T-cell (primary cell): ENCODE results near the gene DPEP2. TPM values are rescaled to one million over a fixed set of nuclear protein-coding genes. Genes with fewer than 3 reads are reported as not detected.
"Not testable (repeated sequence)": the region's sequence is repeated elsewhere in the genome, so short reads cannot be mapped to it uniquely, and the experiment has no call there.

ENCODE experiments used
- ATAC-seq, 4 experiments: fragments of 200-7000 bp in 3 of 4; fragments of 150-1000 bp in 1 of 4; cut with Tn5 transposase; replicated peaks in 1 of 4; 1 replicate in 3 of 4; 2 replicates in 1 of 4; pipeline ENCODE4 v1.10.0; 2021; ENCODE audit warnings: moderate library complexity in 3 of 4, mild to moderate bottlenecking in 2 of 4, moderate number of reproducible peaks in 1 of 4
- CTCF ChIA-PET, 2 donors: fragments of 300-600 bp; sonication (Branson Sonifier 250); formaldehyde crosslinking; loops; one replicate each; lab custom pipeline; 2022; ENCODE audit warnings: antibody characterized with exemption in 2 of 2; lab: Charles Lee
- POLR2A ChIA-PET, 2 donors: fragments of 300-600 bp; sonication (Branson Sonifier 250); formaldehyde crosslinking; loops; one replicate each; lab custom pipeline; 2022; ENCODE audit warnings: antibody characterized with exemption in 2 of 2; lab: Charles Lee
- DNase-seq, 35 experiments: peaks; one replicate each; pipeline versions ENCODE4 v3.0.0 to v3.0.0-alpha.2; 2013 to 2023
- H3K27ac ChIP-seq: one replicate; pipeline ENCODE4 v1.5.1; 2013; ENCODE audit warnings: low read length
- H3K27me3 ChIP-seq, 2 experiments: replicated peaks in 1 of 2; 1 replicate in 1 of 2; 2 replicates in 1 of 2; pipeline versions ENCODE4 v1.6.1 to v1.7.0; 2013; ENCODE audit warnings: low read length in 1 of 2, mixed read lengths in 1 of 2; ENCODE audit not compliant: control insufficient read depth in 2 of 2, insufficient read depth in 2 of 2; ENCODE audit errors: extremely low read depth in 1 of 2
- H3K36me3 ChIP-seq, 2 donors: 1 replicate in 1 of 2; 2 replicates in 1 of 2; pipeline versions ENCODE4 v1.6.1 to v1.7.0; 2013; ENCODE audit warnings: low read length in 1 of 2; ENCODE audit not compliant: control insufficient read depth in 2 of 2, insufficient read depth in 1 of 2; ENCODE audit errors: extremely low read depth in 1 of 2
- H3K4me1 ChIP-seq, 2 experiments: 1 replicate in 1 of 2; 2 replicates in 1 of 2; pipeline versions ENCODE4 v1.6.1 to v1.7.0; 2013; ENCODE audit warnings: low read length in 2 of 2, mixed read lengths in 1 of 2; ENCODE audit not compliant: insufficient read depth in 2 of 2, control insufficient read depth in 1 of 2; ENCODE audit errors: extremely low read depth in 1 of 2
- H3K4me3 ChIP-seq, 2 donors: 1 replicate in 1 of 2; 2 replicates in 1 of 2; pipeline versions ENCODE4 v1.5.1 to v1.7.0; 2013; ENCODE audit warnings: mild to moderate bottlenecking in 2 of 2, low read length in 1 of 2, moderate library complexity in 1 of 2; ENCODE audit not compliant: control insufficient read depth in 1 of 2; ENCODE audit errors: extremely low read depth in 1 of 2
- H3K9me3 ChIP-seq: 2 replicates; pipeline ENCODE4 v1.7.0; 2013
- H3K27ac Mint-ChIP-seq, 2 donors: one replicate each; pipeline ENCODE4 v1.8.0; 2020 to 2021; ENCODE audit warnings: mild to moderate bottlenecking in 2 of 2, mixed read lengths in 2 of 2
- H3K27me3 Mint-ChIP-seq, 2 donors: one replicate each; pipeline ENCODE4 v1.8.0; 2021 to 2022; ENCODE audit warnings: mixed read lengths in 2 of 2
- H3K36me3 Mint-ChIP-seq: one replicate; pipeline ENCODE4 v1.8.0; 2021; ENCODE audit warnings: mixed read lengths
- H3K4me1 Mint-ChIP-seq, 3 donors: one replicate each; pipeline ENCODE4 v1.8.0; 2020 to 2022; ENCODE audit warnings: mixed read lengths in 3 of 3, mild to moderate bottlenecking in 1 of 3
- H3K4me3 Mint-ChIP-seq, 3 donors: one replicate each; pipeline ENCODE4 v1.8.0; 2020 to 2022; ENCODE audit warnings: mild to moderate bottlenecking in 3 of 3, mixed read lengths in 3 of 3, moderate library complexity in 3 of 3
- H3K9me3 Mint-ChIP-seq, 3 donors: one replicate each; pipeline ENCODE4 v1.8.0; 2020 to 2022; ENCODE audit warnings: mixed read lengths in 3 of 3
- WGBS: methylation state at CpG from one replicate; pipeline ENCODE4 v1.1.5; 2013; ENCODE audit warnings: missing lambda C conversion rate; ENCODE audit not compliant: insufficient coverage; 5-methylcytosine and 5-hydroxymethylcytosine counted together
- total RNA-seq, 35 experiments: library from RNA in 6 of 35; stranded (reverse) in 6 of 35; fragments of 120-200 nt in 1 of 35; gene quantifications; one replicate each; pipeline versions ENCODE4 v1.2.1 to v1.2.4 and lab custom pipeline; 2013 to 2026

The DPEP2 gene
- total RNA-seq, 5 donors from 2014 or later (not counting 1 experiment from before 2014, with no cell fraction given) = 51.5 to 122 (median 100) TPM

DNA sequence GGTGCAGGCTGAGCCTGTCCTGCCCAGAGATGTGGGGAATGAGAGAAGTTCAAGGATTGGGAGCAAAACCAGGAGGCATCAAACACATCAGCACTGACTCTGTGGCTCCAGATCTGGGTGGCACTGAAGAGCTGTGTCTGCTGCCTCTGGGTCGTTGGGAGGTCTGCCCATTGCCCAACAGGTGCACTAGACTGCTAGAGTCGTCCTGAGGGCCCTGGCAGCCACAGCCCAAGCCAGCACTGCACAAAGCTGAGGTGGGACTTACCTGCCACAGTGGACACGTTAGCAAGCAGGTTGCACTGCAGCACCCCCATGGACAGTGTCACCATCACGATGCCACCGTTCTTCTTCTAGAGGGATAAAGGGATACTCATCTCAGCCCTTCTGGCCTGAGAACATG is 22.3 kb downstream of the DPEP2 start:
- ChIA-PET CTCF (no interaction called here), POLR2A (no interaction called here)
- DNase-seq = no peak
- no peak overlapping the region for H3K27ac ChIP-seq
- no peaks in the 10 kb centered on the region for H3K4me1 Mint-ChIP-seq
- H3K4me3 ChIP-seq = no peak overlapping the region
- no peaks in the 10 kb centered on the region for H3K36me3 Mint-ChIP-seq
- no peak overlapping the region for H3K4me3 Mint-ChIP-seq
- no peaks in the 10 kb centered on the region for H3K9me3 ChIP-seq
- H3K27me3 ChIP-seq = peaks cover 0 to 17% of the 10 kb centered on the region in 2 experiments
- H3K36me3 ChIP-seq = no peaks in the 10 kb centered on the region
- no peaks in the 10 kb centered on the region for H3K4me1 ChIP-seq
- H3K9me3 Mint-ChIP-seq = no peaks in the 10 kb centered on the region
- ATAC-seq = no peak
- H3K27ac Mint-ChIP-seq = no peak overlapping the region
- peaks cover 0 to 1% of the 10 kb centered on the region in 2 donors for H3K27me3 Mint-ChIP-seq
- 77% methylated on average over 4 of the region's 5 CpGs for WGBS

DNA sequence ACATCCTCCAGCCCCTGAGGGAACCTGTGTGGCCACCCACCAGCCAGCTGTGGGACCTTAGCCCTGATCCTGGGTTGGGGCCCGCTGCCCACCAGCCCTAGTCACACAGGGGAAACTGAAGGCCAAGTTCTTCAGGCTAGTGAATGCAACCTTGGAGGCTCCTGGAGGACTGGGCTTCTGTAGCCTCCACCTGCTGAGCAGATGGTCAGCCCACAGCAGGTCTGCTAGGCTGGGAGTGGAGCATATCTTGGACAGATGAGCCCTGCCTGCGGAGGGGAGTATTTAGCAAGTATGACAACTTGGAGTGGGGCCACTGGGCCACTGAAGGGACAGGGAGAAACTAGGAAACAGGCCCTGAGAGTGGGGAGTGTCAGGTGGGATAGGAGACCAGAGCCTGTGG is 23.1 kb downstream of the DPEP2 start:
- H3K4me3 Mint-ChIP-seq = no peak overlapping the region
- Histone ChIP-seq H3K4me3 (no peak overlapping the region), H3K4me1 (no peaks in the 10 kb centered on the region), H3K27me3 (peaks cover 0 to 17% of the 10 kb centered on the region in 2 experiments), H3K9me3 (no peaks in the 10 kb centered on the region), H3K36me3 (no peaks in the 10 kb centered on the region), H3K27ac (no peak overlapping the region)
- H3K27ac Mint-ChIP-seq = peak overlapping the region in 1 of 2 donors; percentile 39
- H3K4me1 Mint-ChIP-seq = no peaks in the 10 kb centered on the region
- no peaks in the 10 kb centered on the region for H3K36me3 Mint-ChIP-seq
- DNase-seq = no peak
- 85% methylated on average over 2 of the region's 2 CpGs for WGBS
- ChIA-PET POLR2A (no interaction called here), CTCF (no interaction called here)
- no peaks in the 10 kb centered on the region for H3K9me3 Mint-ChIP-seq
- H3K27me3 Mint-ChIP-seq = peaks cover 0 to 1% of the 10 kb centered on the region in 2 donors
- no peak for ATAC-seq

GRCh38 chr16:67975321-67976105 is 23.8 kb downstream of the DPEP2 start:
- no peaks in the 10 kb centered on the region for H3K4me1 ChIP-seq
- peaks cover 0 to 17% of the 10 kb centered on the region in 2 experiments for H3K27me3 ChIP-seq
- ATAC-seq (no peak), DNase-seq (no peak)
- Mint-ChIP-seq H3K9me3 (no peaks in the 10 kb centered on the region), H3K36me3 (no peaks in the 10 kb centered on the region), H3K4me3 (no peak overlapping the region), H3K27me3 (peaks cover 0 to under 1% of the 10 kb centered on the region in 2 donors), H3K4me1 (no peaks in the 10 kb centered on the region), H3K27ac (no peak overlapping the region)
- no peak overlapping the region for H3K27ac ChIP-seq
- H3K4me3 ChIP-seq = no peak overlapping the region
- ChIA-PET POLR2A (no interaction called here), CTCF (no interaction called here)
- no peaks in the 10 kb centered on the region for H3K36me3 ChIP-seq
- H3K9me3 ChIP-seq = no peaks in the 10 kb centered on the region
- 60% methylated on average over 8 of the region's 14 CpGs for WGBS

GRCh38 chr16:67972285-67972684 is 27.0 kb downstream of the DPEP2 start:
- ChIA-PET POLR2A (interaction anchor here in 1 of 2 donors (0.7 kb wide), 1 partner anchor 113 kb away, joined by 6 read pairs; no protein-coding TSS in a partner anchor), CTCF (interaction anchor here (0.7 kb wide), 2 partner anchors 69 to 151 kb away, joined by 4 to 6 read pairs; no protein-coding TSS in a partner anchor)
- not testable (repeated sequence) for DNase-seq, H3K27ac Mint-ChIP-seq, H3K27me3 ChIP-seq, H3K9me3 ChIP-seq, H3K4me3 Mint-ChIP-seq, H3K4me3 ChIP-seq, H3K9me3 Mint-ChIP-seq, H3K27ac ChIP-seq, H3K27me3 Mint-ChIP-seq, H3K36me3 ChIP-seq, H3K36me3 Mint-ChIP-seq, ATAC-seq
- 100% methylated on average over 3 of the region's 7 CpGs for WGBS
- peaks cover 6 to 17% of the 10 kb centered on the region in 2 experiments for H3K4me1 ChIP-seq
- peaks cover 11 to 13% (median 12%) of the 10 kb centered on the region in 3 donors for H3K4me1 Mint-ChIP-seq

DNA sequence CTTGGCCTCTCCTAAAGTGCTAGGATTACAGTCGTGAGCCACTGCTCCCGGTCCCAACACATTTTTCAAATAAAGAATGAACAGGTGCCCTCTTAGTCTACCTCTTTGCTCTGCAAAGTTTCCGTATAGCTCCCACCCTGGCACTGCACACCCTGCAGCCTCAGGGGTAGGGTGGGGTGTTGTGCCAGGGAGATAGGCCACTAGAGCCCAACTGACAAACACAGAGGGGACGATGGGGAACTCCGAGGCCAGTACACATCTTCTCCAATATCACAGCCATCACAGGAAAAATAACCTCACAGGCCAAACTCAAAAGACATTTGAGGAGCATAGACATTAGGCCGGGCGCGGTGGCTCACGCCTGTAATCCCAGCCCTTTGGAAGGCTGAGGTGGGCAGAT is 28.2 kb downstream of the DPEP2 start:
- no CpG with 5 or more reads among the region's 9 CpGs for WGBS
- Mint-ChIP-seq H3K4me3 (peak overlapping the region in 1 of 3 donors; percentile 48), H3K27me3 (no peaks in the 10 kb centered on the region), H3K4me1 (peaks cover 21 to 25% (median 21%) of the 10 kb centered on the region in 3 donors), H3K27ac (peak overlapping the region in 1 of 2 donors; percentile 64), H3K9me3 (no peaks in the 10 kb centered on the region), H3K36me3 (no peaks in the 10 kb centered on the region)
- Histone ChIP-seq H3K27me3 (no peaks in the 10 kb centered on the region), H3K27ac (no peak overlapping the region), H3K4me1 (peaks cover 10 to 28% of the 10 kb centered on the region in 2 experiments), H3K9me3 (no peaks in the 10 kb centered on the region), H3K4me3 (no peak overlapping the region), H3K36me3 (no peaks in the 10 kb centered on the region)
- no peak for ATAC-seq
- no peak for DNase-seq
- POLR2A ChIA-PET = no interaction called here
- CTCF ChIA-PET = interaction anchor here in 1 of 2 donors (0.6 kb wide), 1 partner anchor 450 kb away, joined by 3 read pairs; no protein-coding TSS in a partner anchor

DNA sequence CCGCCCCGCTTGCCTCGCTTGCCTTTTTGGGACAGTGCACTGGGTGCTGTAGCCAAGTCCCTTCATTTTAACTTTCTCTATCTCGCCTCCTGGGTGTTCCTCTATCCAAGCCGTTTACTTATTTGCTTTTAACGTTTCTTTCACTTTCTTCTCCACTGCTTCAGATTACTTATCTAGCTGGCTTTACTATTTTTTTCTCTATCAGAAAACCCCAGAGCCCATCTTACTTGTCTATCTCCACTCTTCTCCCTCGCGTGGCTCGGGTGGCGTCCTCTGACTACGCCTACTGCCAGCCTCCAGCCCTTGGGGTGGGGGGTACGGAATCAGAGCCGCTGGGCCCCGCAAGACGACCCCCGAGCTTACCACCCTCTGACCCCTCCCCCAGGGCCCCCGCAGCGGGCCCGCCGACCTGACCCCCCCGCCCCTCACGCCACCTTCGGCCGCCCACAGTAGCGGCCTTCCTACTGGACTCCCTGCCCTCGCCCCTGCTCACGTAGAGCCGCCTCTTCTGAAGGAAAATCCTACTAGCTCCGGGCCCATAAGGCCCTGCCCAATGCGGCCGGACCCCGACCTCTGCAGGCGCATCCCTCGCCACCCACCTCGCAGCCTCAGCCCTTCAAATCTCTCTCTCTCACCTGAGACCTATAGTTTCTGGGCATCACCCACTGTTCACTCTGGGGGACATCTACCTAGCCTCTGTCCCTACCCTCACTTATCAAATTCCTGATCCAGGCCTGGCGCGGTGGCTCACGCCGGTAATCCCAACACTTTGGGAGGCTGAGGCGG is 29.8 kb downstream of the DPEP2 start:
- DNase-seq (peak in 1 of 35 experiments; percentile 55), ATAC-seq (peak in 2 of 4 experiments; percentile 34 to 41)
- ChIA-PET POLR2A (no interaction called here), CTCF (interaction anchor here in 1 of 2 donors (1.0 kb wide), 1 partner anchor 19 kb away, joined by 3 read pairs; no protein-coding TSS in a partner anchor)
- no peaks in the 10 kb centered on the region for H3K36me3 Mint-ChIP-seq
- H3K4me1 Mint-ChIP-seq = peaks cover 21 to 35% (median 23%) of the 10 kb centered on the region in 3 donors
- H3K9me3 Mint-ChIP-seq = no peaks in the 10 kb centered on the region
- H3K4me3 Mint-ChIP-seq = peak overlapping the region; percentile 85 to 93 (median 85)
- Histone ChIP-seq H3K27ac (peak overlapping the region; percentile 40), H3K9me3 (no peaks in the 10 kb centered on the region), H3K4me3 (peak overlapping the region; percentile 58 to 89), H3K27me3 (no peaks in the 10 kb centered on the region), H3K4me1 (peaks cover 10 to 28% of the 10 kb centered on the region in 2 experiments), H3K36me3 (no peaks in the 10 kb centered on the region)
- H3K27ac Mint-ChIP-seq = peak overlapping the region; percentile 91 to 92
- 67% methylated on average over 20 of the region's 40 CpGs for WGBS
- H3K27me3 Mint-ChIP-seq = no peaks in the 10 kb centered on the region
